HepG2 (cell line): ENCODE results near the gene AGRN. TPM values are rescaled to one million over a fixed set of nuclear protein-coding genes. Genes with fewer than 3 reads are reported as not detected.

Source experiments
- CHCHD3 ChIP-seq: sonication (generic); formaldehyde crosslinking; IDR thresholded peaks from 2 replicates; pipeline ENCODE4 v1.8.0; 2022; ENCODE audit warnings: mild to moderate bottlenecking, missing genetic modification reagents, moderate library complexity
- CSRNP1 ChIP-seq: sonication (generic); formaldehyde crosslinking; IDR thresholded peaks from 2 replicates; pipeline ENCODE4 v1.8.1; 2023; ENCODE audit warnings: mild to moderate bottlenecking, missing genetic modification reagents
- ETV6 ChIP-seq: sonication (generic); formaldehyde crosslinking; conservative IDR thresholded peaks from 2 replicates; pipeline ENCODE4 v1.4.0; 2020; ENCODE audit warnings: missing genetic modification reagents
- HDAC1 ChIP-seq: sonication (generic); formaldehyde crosslinking; IDR thresholded peaks from 2 replicates; pipeline ENCODE4 v1.5.1; 2020; ENCODE audit warnings: mild to moderate bottlenecking, missing genetic modification reagents
- KAT2B ChIP-seq: fragments of 150-350 bp; IDR thresholded peaks from 2 replicates; pipeline ENCODE4 v1.6.1; 2014; ENCODE audit warnings: low read depth, low read length, borderline replicate concordance
- KDM5A ChIP-seq: fragments of 200-600 bp; sonication (generic); IDR thresholded peaks from 2 replicates; pipeline ENCODE4 v1.7.0; 2018; ENCODE audit warnings: antibody characterized with exemption, mild to moderate bottlenecking, low read length, borderline replicate concordance
- PHF21A ChIP-seq: sonication (generic); formaldehyde crosslinking; IDR thresholded peaks from 2 replicates; pipeline ENCODE4 v1.5.0; 2020; ENCODE audit warnings: mild to moderate bottlenecking, missing genetic modification reagents
- REL ChIP-seq: sonication (generic); formaldehyde crosslinking; conservative IDR thresholded peaks from 2 replicates; pipeline ENCODE4 v1.8.0; 2022; ENCODE audit warnings: mild to moderate bottlenecking, missing genetic modification reagents, moderate library complexity
- TBX2 ChIP-seq: sonication (generic); formaldehyde crosslinking; IDR thresholded peaks from 2 replicates; pipeline ENCODE4 v1.5.0; 2020; ENCODE audit warnings: missing genetic modification reagents, mild to moderate bottlenecking, borderline replicate concordance
- TOE1 ChIP-seq: sonication (generic); formaldehyde crosslinking; IDR thresholded peaks from 2 replicates; pipeline ENCODE4 v1.4.0; 2020; ENCODE audit warnings: mild to moderate bottlenecking, missing genetic modification reagents
- ZBTB2 ChIP-seq: sonication (generic); formaldehyde crosslinking; IDR thresholded peaks from 2 replicates; pipeline ENCODE4 v1.8.0; 2022; ENCODE audit warnings: low read depth, missing genetic modification reagents
- polyA plus RNA-seq, 8 experiments: library from polyadenylated mRNA; depleted of rRNA in 3 of 8; stranded (reverse) in 7 of 8; unstranded in 1 of 8; fragments of >200 nt; fragmentation: Illumina TruSeq in 4 of 8; extraction: Trizol in 4 of 8; gene quantifications; 2 replicates each; pipeline versions ENCODE4 v1.2.1 to v1.2.3, GENCODE V29; 2011 to 2016; ENCODE audit warnings: low read depth in 4 of 8, missing spikeins in 1 of 8, mixed read lengths in 1 of 8; ENCODE audit not compliant: insufficient read depth in 1 of 8
- total RNA-seq, 5 experiments: library from RNA; depleted of rRNA; stranded (reverse); fragments of >200 nt; fragmentation: Illumina TruSeq; extraction: Trizol; gene quantifications; 2 replicates each; pipeline ENCODE4 v1.2.3, GENCODE V29; 2016; ENCODE audit warnings: low read depth in 1 of 5
- TF ChIP-seq, protein P1 (sequence below): sonication (generic); formaldehyde crosslinking; IDR thresholded peaks from 2 replicates; pipeline ENCODE4 v1.5.1; 2020; ENCODE audit warnings: mild to moderate bottlenecking, missing genetic modification reagents
- TF ChIP-seq, protein P2 (sequence below): sonication (generic); formaldehyde crosslinking; IDR thresholded peaks from 2 replicates; pipeline ENCODE4 v1.4.0; 2020; ENCODE audit warnings: missing genetic modification reagents, mild to moderate bottlenecking, borderline replicate concordance
- TF ChIP-seq, protein P3 (sequence below): sonication (generic); formaldehyde crosslinking; IDR thresholded peaks from 2 replicates; pipeline ENCODE4 v1.9.0; 2021; ENCODE audit warnings: missing genetic modification reagents, mild to moderate bottlenecking, borderline replicate concordance
- TF ChIP-seq, protein P4 (sequence below): sonication (generic); formaldehyde crosslinking; IDR thresholded peaks from 2 replicates; pipeline ENCODE4 v1.4.0; 2020; ENCODE audit warnings: missing genetic modification reagents, mild to moderate bottlenecking, borderline replicate concordance

Gene AGRN
- total and polyA plus RNA-seq, 2 of the 13 experiments (the other 11 are each of a cell fraction or from before 2014, with no cell fraction given) = 29.8 to 65.2 TPM

DNA sequence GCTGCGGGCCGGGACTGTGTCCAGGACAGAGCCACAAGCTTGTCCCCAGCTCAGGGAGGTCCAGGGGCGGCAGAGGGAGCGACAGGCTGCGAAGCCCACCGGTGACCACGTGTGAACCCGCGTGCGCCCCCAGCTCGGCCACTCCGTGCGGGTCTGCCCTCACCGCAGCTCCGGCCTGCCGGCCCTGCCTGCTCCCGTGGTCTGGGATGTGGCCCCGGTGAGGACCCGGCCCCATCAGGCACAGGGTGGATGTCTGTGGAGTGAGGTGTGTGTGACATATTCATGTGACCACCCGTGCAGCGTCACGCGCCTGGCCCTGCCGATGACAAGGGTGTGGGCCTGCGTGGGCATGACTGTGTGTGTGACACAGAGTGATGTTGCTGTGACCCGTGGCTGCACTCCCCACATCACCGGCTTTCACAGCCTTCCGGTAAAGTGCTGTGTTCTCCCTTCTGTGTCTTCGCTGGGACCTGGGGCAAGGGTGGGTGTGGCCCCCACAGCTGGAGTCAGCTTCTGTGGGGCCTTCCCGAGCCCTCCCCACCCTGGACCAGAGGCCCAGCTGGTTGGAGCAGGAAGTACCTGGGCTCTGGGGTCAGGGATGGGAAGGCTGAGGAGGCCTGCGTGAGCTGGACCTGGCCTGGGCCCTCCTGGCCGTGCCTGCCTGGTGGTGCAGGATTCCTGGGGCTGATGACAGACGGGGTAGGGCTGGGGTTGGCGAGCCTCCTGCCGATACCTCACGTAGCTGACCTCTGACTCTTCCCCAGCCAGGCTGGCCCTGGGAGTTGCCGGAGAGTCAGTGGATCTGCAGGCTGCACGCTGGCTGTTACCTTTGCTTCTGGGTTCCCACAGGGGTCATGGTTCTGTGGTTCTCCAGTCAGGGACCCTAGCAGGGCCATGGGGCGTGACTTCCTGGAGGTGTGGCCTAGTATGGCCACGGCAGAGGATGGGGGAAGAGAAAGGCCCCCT is 50.1 kb downstream of the AGRN start (continued):
- no peak for TF ChIP-seq PHF21A (CRISPR knock-in tag)
- TF ChIP-seq REL (CRISPR knock-in tag) = 0 out of 2 replicates have a peak, but pooled peaks have one; percentile 15
- TF ChIP-seq TOE1 (CRISPR knock-in tag) = no peak
- TF ChIP-seq, protein P1, sequence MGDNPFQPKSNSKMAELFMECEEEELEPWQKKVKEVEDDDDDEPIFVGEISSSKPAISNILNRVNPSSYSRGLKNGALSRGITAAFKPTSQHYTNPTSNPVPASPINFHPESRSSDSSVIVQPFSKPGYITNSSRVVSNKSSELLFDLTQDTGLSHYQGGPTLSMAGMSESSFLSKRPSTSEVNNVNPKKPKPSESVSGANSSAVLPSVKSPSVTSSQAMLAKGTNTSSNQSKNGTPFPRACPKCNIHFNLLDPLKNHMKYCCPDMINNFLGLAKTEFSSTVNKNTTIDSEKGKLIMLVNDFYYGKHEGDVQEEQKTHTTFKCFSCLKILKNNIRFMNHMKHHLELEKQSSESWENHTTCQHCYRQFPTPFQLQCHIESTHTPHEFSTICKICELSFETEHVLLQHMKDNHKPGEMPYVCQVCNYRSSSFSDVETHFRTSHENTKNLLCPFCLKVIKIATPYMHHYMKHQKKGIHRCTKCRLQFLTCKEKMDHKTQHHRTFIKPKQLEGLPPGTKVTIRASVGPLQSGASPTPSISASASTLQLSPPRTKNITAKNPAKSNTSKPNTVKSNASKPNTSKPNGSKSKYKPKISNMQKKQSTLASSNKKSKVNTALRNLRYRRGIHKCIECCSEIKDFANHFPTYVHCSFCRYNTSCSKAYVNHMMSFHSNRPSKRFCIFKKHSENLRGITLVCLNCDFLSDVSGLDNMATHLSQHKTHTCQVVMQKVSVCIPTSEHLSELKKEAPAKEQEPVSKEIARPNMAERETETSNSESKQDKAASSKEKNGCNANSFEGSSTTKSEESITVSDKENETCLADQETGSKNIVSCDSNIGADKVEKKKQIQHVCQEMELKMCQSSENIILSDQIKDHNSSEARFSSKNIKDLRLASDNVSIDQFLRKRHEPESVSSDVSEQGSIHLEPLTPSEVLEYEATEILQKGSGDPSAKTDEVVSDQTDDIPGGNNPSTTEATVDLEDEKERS = no peak
- TF ChIP-seq, protein P2, sequence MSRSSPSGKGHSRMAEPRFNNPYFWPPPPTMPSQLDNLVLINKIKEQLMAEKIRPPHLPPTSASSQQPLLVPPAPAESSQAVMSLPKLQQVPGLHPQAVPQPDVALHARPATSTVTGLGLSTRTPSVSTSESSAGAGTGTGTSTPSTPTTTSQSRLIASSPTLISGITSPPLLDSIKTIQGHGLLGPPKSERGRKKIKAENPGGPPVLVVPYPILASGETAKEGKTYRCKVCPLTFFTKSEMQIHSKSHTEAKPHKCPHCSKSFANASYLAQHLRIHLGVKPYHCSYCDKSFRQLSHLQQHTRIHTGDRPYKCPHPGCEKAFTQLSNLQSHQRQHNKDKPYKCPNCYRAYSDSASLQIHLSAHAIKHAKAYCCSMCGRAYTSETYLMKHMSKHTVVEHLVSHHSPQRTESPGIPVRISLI (CRISPR knock-in tag) = no peak
- TF ChIP-seq TBX2 (CRISPR knock-in tag) = no peak
- TF ChIP-seq KDM5A = no peak
- no peak for TF ChIP-seq CSRNP1 (CRISPR knock-in tag)
- TF ChIP-seq, protein P3, sequence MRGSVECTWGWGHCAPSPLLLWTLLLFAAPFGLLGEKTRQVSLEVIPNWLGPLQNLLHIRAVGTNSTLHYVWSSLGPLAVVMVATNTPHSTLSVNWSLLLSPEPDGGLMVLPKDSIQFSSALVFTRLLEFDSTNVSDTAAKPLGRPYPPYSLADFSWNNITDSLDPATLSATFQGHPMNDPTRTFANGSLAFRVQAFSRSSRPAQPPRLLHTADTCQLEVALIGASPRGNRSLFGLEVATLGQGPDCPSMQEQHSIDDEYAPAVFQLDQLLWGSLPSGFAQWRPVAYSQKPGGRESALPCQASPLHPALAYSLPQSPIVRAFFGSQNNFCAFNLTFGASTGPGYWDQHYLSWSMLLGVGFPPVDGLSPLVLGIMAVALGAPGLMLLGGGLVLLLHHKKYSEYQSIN (CRISPR knock-in tag) = no peak
- TF ChIP-seq CHCHD3 (CRISPR knock-in tag) = 0 out of 2 replicates have a peak, but pooled peaks have one; percentile 40
- TF ChIP-seq, protein P4, sequence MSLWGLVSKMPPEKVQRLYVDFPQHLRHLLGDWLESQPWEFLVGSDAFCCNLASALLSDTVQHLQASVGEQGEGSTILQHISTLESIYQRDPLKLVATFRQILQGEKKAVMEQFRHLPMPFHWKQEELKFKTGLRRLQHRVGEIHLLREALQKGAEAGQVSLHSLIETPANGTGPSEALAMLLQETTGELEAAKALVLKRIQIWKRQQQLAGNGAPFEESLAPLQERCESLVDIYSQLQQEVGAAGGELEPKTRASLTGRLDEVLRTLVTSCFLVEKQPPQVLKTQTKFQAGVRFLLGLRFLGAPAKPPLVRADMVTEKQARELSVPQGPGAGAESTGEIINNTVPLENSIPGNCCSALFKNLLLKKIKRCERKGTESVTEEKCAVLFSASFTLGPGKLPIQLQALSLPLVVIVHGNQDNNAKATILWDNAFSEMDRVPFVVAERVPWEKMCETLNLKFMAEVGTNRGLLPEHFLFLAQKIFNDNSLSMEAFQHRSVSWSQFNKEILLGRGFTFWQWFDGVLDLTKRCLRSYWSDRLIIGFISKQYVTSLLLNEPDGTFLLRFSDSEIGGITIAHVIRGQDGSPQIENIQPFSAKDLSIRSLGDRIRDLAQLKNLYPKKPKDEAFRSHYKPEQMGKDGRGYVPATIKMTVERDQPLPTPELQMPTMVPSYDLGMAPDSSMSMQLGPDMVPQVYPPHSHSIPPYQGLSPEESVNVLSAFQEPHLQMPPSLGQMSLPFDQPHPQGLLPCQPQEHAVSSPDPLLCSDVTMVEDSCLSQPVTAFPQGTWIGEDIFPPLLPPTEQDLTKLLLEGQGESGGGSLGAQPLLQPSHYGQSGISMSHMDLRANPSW (CRISPR knock-in tag) = no peak
- TF ChIP-seq ZBTB2 (CRISPR knock-in tag) = no peak
- TF ChIP-seq ETV6 (CRISPR knock-in tag) = no peak
- no peak; the same call in 1 of the 2 replicates for TF ChIP-seq HDAC1 (CRISPR knock-in tag)
- no peak for TF ChIP-seq KAT2B
